Measurements from ENCODE around the gene TRIM24. TPM values are rescaled to one million over a fixed set of nuclear protein-coding genes. Genes with fewer than 3 reads are reported as not detected.

Gene TRIM24
- polyA plus RNA-seq, 1 donor (not counting 4 experiments of a cell fraction or from before 2014, with no cell fraction given): 7.9 TPM

DNA sequence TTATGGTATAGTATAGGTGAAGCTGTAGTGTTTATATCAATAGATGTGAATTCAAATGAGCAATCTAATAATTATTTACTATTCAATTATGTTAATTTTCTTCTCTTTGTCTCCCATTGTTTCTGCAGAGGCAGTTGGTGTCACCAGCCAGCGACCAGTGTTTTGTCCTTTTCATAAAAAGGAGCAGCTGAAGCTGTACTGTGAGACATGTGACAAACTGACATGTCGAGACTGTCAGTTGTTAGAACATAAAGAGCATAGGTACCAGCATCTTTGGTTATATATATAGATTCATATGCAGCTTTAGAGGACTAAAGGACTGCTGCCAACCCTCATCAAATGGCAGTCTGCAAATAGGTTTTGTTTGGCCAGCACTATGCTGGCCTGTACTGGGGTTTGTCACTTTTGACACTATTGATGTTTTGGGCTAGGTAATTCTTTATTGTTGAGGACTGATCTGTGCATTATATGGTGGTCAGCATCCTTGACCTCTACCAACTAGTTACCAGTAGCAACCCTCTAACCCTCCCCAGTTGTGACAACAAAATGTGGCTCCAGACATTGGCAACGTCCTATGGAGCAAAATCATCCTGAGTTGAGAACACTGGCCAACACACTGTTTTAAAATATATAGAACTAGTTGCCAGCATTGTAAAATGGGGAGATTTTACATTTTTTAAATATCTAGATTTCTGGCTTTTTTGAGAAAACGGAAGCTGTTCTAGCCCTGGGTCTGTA is 59.2 kb downstream of the TRIM24 start:
- H3K9me3 ChIP-seq (ENCODE audit: control insufficient read depth, low read depth, low read length): no peaks in the 10 kb centered on the region
- H3K79me2 ChIP-seq (ENCODE audit: control insufficient read depth, insufficient read depth, low read length): no peaks in the 10 kb centered on the region
- no peak overlapping the region for H3K4me3 ChIP-seq (ENCODE audit: control insufficient read depth in 2 of 3, extremely low read depth in 1 of 3, insufficient read depth in 2 of 3, low read depth in 1 of 3, low read length in 3 of 3)
- no peaks in the 10 kb centered on the region for H3K4me1 ChIP-seq (ENCODE audit: control insufficient read depth, extremely low read depth, insufficient read depth, low read length)
- TF ChIP-seq EZH2 (IDR thresholded peaks at IDR 0.05; ENCODE audit: low read length): no peak
- H3K27me3 ChIP-seq (ENCODE audit: control insufficient read depth, extremely low read depth, insufficient read depth, low read length): no peaks in the 10 kb centered on the region
- H4K20me1 ChIP-seq (ENCODE audit: control insufficient read depth, extremely low read depth, insufficient read depth, low read length): no peaks in the 10 kb centered on the region
- no peak overlapping the region for H2AFZ ChIP-seq (ENCODE audit: control insufficient read depth, low read length)
- dilution Hi-C loops (cut with MboI; ENCODE audit: extremely low pct_ligation_motif_present, low sequenced_read_pairs): no loop called here
- no peak overlapping the region for H3K9ac ChIP-seq (ENCODE audit: control insufficient read depth, extremely low read depth, insufficient read depth, low read length)
- no peak overlapping the region for H3K4me2 ChIP-seq (ENCODE audit: control insufficient read depth, extremely low read depth, insufficient read depth, low read depth, low read length)
- no peaks in the 10 kb centered on the region for H3K9me1 ChIP-seq (ENCODE audit: control insufficient read depth, extremely low read depth, insufficient read depth, low read length)
- H3K36me3 ChIP-seq (ENCODE audit: control insufficient read depth in 2 of 2, extremely low read depth in 1 of 2, insufficient read depth in 2 of 2, low read length in 2 of 2): peaks cover 0 to 3% of the 10 kb centered on the region in 2 experiments
- no peak for FAIRE-seq
- H3K27ac ChIP-seq (ENCODE audit: control insufficient read depth, insufficient read depth, low read length): no peak overlapping the region
- DNase-seq (ENCODE audit: low read depth, low spot score): no peak

DNA sequence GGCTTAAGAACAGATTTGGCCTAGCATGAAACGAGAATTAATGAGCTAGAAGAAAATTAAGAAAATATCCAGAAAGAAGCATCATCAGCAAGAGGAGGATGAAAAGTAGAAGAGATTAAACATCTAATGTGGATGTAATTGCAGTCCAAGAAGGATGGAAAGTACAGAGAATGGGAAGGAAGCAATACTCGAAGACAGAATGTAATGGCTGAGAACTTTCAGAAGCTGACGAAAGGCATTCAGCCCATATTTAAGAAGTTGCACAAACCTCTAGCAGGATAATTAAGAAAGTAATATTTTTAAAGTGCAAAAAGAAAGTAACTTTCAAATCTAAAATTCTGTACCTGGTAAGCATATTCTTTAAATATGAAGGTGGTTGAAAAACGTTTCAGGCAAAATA is 60.7 kb downstream of the TRIM24 start:
- no peak for FAIRE-seq
- TF ChIP-seq, protein P1, sequence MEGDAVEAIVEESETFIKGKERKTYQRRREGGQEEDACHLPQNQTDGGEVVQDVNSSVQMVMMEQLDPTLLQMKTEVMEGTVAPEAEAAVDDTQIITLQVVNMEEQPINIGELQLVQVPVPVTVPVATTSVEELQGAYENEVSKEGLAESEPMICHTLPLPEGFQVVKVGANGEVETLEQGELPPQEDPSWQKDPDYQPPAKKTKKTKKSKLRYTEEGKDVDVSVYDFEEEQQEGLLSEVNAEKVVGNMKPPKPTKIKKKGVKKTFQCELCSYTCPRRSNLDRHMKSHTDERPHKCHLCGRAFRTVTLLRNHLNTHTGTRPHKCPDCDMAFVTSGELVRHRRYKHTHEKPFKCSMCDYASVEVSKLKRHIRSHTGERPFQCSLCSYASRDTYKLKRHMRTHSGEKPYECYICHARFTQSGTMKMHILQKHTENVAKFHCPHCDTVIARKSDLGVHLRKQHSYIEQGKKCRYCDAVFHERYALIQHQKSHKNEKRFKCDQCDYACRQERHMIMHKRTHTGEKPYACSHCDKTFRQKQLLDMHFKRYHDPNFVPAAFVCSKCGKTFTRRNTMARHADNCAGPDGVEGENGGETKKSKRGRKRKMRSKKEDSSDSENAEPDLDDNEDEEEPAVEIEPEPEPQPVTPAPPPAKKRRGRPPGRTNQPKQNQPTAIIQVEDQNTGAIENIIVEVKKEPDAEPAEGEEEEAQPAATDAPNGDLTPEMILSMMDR (optimal IDR thresholded peaks at IDR 0.05 in 1 of 3, IDR thresholded peaks at IDR 0.05 in 1 of 3, conservative IDR thresholded peaks at IDR 0.05 in 1 of 3; ENCODE audit: extremely low read depth in 1 of 3, insufficient read depth in 2 of 3, low read length in 3 of 3): no peak
- no peak for TF ChIP-seq EZH2 (IDR thresholded peaks at IDR 0.05; ENCODE audit: low read length)
- no peak overlapping the region for H2AFZ ChIP-seq (ENCODE audit: control insufficient read depth, low read length)

More for the DNA sequence above, 60.7 kb downstream of the TRIM24 start:
- Histone ChIP-seq H4K20me1 (ENCODE audit: control insufficient read depth, extremely low read depth, insufficient read depth, low read length) (no peaks in the 10 kb centered on the region), H3K9ac (ENCODE audit: control insufficient read depth, extremely low read depth, insufficient read depth, low read length) (no peak overlapping the region), H3K4me3 (ENCODE audit: control insufficient read depth in 2 of 3, extremely low read depth in 1 of 3, insufficient read depth in 2 of 3, low read depth in 1 of 3, low read length in 3 of 3) (no peak overlapping the region), H3K27me3 (ENCODE audit: control insufficient read depth, extremely low read depth, insufficient read depth, low read length) (no peaks in the 10 kb centered on the region), H3K9me1 (ENCODE audit: control insufficient read depth, extremely low read depth, insufficient read depth, low read length) (no peaks in the 10 kb centered on the region), H3K27ac (ENCODE audit: control insufficient read depth, insufficient read depth, low read length) (no peak overlapping the region), H3K36me3 (ENCODE audit: control insufficient read depth in 2 of 2, extremely low read depth in 1 of 2, insufficient read depth in 2 of 2, low read length in 2 of 2) (peaks cover 0 to 3% of the 10 kb centered on the region in 2 experiments), H3K79me2 (ENCODE audit: control insufficient read depth, insufficient read depth, low read length) (no peaks in the 10 kb centered on the region), H3K4me2 (ENCODE audit: control insufficient read depth, extremely low read depth, insufficient read depth, low read depth, low read length) (no peak overlapping the region), H3K4me1 (ENCODE audit: control insufficient read depth, extremely low read depth, insufficient read depth, low read length) (no peaks in the 10 kb centered on the region), H3K9me3 (ENCODE audit: control insufficient read depth, low read depth, low read length) (no peaks in the 10 kb centered on the region)
- dilution Hi-C loops (cut with MboI; ENCODE audit: extremely low pct_ligation_motif_present, low sequenced_read_pairs): no loop called here
- no peak for DNase-seq (ENCODE audit: low read depth, low spot score)
